Measurements from ENCODE around the gene GNG7. TPM values are rescaled to one million over a fixed set of nuclear protein-coding genes. Genes with fewer than 3 reads are reported as not detected.
"Not testable (repeated sequence)": the region's sequence is repeated elsewhere in the genome, so short reads cannot be mapped to it uniquely, and the experiment has no call there.

The GNG7 gene
- total RNA-seq, 1 donor from 2014 or later = not detected

DNA sequence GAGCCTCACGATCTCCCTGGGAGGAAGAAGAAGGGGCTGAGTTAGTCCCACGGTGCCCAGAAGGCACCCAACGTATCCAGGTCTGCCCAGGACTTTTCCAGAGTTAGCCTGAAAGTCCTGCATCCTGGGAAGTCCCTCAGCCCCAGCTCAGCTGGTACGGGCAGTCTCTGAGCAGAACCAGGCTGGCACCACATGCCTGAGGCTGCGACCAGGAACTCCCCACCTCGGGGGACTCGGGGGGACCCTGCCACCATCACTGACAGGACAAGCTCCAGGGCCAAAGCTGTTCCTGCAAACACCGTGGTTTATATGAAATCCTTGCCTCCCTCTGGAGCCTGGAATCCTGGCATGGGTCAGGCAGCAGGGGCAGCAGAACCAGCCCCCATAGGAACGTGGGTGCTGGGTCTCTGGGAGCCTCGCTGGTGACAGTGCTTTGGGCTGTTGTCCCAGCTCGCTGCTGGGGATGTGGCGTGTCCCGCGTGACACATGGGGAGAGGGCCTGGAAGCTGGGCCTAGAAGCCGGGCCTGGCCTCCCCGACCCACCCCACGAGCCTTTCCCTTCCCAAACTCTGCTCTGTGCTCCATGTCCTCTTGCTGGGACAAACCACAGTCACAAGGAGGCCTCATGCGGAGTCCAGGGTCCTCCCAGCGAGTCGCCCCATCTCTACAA lies 55.5 kb downstream of the GNG7 start:
- DNase-seq (ENCODE audit: low read depth) = no peak

DNA sequence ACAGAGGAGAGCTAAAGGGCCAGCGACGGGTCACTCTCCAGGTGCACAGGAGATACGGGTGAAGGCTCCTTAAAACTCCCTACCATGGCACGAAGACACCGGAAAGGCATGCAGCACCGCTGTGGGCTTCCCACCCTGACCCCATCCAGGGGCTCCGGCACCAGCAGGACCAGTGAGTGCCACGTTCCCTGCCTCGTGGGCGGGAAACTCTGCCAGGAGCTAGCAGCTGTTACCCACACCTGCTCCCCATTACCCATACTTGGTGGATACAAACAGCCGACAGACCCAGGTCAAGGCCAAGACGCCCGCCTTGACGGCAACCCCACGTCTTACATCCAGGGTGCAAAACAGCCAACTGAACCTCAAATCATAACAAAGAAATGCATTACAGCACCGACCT lies 56.7 kb downstream of the GNG7 start:
- DNase-seq (ENCODE audit: low read depth) = peak; percentile 65

DNA sequence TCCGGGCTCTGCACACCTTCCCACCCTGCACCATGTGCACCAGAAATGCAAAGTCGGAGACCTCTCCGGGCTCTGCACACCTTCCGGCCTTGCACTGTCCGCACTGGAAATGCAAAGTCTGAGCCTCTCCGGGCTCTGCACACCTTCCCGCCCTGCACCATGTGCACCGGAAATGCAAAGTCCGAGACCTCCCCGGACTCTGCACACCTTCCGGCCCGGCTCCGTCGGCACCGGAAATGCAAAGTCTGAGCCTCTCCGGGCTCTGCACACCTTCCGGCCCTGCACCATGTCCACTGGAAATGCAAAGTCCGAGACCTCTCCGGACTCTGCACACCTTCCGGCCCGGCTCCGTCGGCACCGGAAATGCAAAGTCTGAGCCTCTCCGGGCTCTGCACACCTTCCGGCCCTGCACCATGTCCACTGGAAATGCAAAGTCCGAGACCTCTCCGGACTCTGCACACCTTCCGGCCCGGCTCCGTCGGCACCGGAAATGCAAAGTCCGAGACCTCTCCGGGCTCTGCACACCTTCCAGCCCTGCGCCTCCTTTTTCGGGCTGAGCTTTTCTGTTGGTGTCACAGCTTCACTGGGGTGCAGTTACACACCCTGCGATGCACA lies 59.3 kb downstream of the GNG7 start:
- not testable (repeated sequence) for DNase-seq (ENCODE audit: low read depth)

DNA sequence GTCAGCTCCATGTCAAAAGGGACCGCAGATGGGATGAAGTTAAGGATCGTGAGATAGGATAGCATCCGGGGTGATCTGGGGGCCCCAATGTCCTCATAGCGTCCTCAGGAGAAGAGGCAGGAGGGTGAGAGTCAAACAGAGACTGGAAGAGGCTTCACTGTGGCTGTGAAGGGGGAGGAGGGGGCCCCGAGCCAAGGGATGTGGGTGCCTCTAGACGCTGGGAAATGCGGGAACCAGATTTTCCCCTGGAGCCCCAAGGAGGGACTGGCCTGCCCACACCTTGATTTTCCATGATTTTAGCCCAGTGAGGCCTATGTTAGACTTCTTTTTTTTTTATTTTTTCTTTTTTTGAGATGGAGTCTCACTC lies 61.2 kb downstream of the GNG7 start:
- no peak for DNase-seq (ENCODE audit: low read depth)

DNA sequence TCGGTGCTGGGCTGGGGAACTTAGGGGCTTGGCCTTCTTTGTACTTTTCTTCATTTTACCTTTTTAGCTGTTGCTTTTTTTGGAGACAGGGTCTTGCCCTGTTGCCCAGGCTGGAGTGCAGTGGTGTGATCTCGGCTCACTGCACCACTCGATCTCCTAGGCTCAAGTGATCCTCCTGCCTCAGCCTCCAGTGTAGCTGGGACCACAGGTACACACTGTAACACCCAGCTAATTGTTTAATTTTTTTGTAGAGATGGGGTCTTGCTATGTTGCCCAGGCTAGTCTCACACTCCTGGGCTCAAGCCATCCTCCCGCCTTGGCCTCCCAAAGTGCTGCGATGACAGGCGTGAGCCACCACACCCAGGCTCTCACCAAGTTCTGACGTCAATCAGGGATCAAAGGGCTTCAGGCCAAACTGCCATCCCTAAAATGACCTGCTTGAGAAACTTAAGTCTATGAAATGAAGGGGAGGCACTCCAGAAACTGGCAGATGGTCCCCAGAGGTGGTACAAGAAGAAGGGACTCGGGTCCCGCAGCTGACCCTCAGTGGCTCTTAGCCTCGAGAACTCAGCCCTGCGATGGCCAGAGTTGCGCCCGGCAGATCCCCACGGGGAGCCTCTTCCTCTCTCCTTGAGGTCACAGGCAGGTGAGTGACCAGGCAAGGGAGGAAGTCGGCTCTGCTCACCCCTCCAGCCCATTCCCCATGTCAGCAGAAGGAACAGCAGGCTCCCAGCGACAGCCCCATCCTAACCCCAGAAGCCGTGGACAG lies 61.7 kb downstream of the GNG7 start:
- no peak for DNase-seq (ENCODE audit: low read depth)

DNA sequence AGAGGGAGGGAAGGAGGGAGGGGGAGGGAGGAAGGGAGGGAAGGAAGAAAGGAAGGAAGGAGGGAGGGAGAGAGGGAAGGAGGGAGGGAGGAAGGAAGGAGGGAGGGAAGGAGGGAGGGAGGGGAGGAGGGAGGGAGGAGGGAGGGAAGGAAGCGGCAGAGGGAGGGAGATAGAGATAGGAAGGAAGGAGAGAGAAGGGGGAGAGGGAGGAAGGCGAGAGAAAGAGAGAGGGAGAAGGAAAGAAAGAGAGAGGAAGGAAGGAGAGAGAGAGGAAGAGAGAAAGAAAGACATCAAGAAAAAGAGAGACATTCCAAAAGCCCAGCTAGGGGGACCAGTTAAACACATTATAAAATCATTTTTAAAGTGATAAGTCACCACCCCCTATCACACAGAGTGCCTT lies 62.5 kb downstream of the GNG7 start:
- no peak for DNase-seq (ENCODE audit: low read depth)

DNA sequence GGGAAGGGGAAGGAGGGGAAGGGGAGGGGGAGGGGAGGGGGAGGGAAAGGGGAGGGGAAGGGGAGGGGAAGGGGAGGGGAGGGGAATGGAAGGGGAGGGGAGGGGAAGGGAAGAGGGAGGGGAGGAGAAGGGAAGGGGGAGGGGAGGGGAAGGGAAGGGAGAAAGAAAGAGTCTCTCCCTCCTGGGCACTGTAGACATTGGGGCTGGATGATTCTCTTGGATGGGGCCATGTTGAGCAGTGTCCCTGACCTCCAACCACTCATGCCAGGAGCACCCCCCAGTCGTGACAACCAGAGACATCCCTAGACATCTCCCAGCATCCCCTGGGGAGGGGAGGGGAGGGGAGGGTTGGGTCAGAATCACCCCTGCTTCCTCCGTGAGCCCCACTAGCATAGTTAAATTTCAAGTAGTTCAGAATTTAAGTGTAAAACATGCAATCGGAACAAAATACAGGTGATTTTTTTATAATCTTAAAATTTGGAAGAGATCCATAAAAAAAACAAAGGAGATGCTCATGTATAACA lies 64.0 kb downstream of the GNG7 start:
- no peak for DNase-seq (ENCODE audit: low read depth)

DNA sequence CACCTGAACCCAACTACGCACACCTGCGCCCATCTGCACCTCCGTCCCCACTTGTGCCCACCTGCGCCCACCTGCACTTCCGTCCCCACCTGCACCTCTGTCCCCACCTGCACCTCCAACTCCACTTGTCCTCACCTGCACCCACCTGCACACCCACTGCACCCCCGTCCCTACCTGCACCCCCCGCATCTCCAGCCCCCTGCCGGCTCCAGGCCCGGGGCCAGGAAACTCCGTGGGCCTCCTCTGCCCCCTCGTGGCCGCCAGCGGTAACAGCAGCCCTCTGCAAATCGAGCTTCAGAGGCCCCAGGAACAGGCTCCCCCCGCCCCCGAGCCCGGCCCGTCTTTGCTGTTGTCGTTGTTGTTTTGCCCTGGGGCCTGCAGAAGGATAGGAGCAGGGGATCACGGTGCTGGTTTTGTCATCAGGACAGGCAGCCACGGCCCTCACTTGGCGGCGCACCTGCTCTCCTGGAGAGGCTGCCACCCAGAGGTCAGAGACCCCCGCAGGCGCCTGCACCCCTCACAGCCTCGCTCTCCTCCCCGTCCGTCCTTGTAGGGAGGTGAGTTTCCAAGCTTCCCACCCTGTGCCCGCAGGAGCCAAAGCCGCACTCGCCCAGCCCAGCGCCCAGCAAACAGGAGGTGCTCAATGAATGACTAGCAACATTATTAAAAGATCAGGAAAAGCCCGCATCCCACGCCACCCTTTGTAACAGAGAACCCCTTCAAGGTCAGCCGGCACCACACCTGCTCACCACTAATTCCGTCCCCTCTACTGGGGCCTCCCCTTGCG lies 65.4 kb downstream of the GNG7 start:
- DNase-seq (ENCODE audit: low read depth) = peak; percentile 42

DNA sequence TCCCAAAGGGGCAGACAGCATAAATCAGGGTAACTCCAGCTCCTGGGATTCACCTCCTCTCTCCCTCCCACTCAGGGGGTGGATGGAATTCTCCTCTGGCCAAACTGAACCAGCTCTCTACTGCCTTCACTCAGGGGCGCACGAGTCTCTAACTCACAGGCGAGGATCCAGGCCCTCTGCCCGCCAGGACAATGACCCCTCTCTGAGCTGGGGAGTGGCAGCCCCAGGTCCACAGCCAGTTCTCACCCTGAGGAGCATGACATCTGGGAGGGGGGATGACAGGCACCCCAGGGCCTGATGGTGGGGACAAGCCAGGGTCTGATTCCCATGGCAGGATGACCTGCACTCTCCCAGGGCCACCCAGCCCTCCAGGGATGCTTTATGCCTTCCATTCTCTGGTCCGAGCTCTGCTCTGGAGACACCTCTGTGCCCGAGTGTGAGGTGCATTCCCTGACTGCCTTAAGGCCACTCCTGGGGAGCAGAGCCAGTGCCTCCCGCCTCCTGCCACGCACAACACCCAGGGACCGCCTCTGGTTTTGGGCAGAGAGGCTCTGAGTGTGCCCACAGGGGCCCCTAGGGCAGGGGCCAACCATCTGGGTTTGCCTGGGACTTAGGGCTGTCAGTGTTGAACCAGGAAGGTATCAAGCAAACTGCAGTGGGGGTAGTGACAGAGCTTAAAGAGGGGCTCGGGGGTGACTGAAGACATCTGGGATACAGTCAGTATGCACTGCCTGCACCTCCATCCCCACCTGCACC lies 66.2 kb downstream of the GNG7 start:
- no peak for DNase-seq (ENCODE audit: low read depth)

DNA sequence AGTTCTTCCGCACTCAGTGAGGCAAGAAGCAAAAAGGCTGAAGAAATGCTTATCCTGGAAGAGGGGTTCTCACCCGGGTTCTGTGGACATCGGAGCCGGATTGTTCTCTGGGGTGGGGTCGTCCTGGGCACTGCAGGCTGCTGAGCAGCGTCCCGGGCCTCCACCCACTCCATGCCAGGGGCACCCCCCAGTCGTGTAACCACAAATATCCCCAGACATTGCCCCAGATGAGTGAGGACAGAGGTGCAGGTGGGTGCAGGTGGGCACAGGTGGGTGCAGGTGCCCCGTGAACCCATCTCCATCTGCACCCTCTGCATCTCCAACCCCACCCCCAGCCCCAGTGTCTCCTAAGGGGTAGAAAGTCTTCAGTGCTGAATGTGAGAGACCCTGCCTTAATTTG lies 67.5 kb downstream of the GNG7 start:
- no peak for DNase-seq (ENCODE audit: low read depth)

DNA sequence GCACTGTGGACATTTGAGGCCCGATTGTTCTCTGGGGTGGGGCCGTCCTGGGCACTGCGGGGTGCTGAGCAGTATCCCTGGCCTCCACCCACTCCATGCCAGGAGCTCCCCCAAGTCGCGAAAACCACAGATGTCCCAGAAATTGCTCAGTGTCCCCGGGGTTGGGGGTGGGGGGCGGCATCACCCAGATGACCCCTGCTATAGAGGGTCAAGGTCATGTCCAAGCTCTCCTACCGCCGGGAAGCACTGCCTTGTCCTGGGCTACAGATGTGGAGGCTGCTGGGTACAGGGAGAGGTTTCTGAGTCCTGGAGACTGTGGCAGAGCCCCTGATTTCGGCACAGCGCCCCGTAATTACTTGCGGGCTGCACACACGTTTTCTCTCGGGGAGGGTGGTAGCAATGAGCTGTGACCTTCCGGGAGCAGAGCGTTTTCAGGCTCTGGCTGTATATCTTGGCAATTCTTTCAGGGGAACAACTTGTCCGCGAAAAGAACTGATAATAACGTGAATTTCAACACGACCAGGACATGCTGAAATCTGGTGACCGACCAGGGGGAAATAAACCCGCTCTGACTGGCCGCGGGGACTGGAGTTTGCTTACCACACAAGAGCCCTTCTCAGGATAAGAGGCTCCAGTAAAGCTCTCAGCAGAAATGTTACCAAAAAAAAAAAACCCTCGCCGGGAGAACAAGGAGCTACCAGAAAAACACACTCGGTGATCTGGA lies 68.1 kb downstream of the GNG7 start:
- DNase-seq (ENCODE audit: low read depth) = no peak

DNA sequence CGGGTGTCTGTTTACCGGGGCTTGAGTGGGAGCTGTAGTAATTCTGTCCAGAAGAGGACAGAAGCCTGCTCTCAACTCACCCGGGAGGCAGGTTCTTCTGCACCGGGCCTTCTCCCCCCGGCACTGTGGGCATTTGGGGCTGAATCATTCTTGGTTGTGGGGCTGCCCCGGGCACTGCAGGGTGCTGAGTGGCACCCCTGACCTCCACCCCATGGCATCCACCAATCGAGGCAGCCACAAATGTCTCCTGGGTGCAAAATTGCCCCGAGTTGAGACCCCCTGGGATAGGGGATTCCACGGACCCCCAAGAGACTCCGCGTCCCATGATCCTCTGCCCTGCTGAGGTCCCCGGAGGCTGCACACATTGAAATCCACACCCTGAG lies 68.8 kb downstream of the GNG7 start:
- no peak for DNase-seq (ENCODE audit: low read depth)

DNA sequence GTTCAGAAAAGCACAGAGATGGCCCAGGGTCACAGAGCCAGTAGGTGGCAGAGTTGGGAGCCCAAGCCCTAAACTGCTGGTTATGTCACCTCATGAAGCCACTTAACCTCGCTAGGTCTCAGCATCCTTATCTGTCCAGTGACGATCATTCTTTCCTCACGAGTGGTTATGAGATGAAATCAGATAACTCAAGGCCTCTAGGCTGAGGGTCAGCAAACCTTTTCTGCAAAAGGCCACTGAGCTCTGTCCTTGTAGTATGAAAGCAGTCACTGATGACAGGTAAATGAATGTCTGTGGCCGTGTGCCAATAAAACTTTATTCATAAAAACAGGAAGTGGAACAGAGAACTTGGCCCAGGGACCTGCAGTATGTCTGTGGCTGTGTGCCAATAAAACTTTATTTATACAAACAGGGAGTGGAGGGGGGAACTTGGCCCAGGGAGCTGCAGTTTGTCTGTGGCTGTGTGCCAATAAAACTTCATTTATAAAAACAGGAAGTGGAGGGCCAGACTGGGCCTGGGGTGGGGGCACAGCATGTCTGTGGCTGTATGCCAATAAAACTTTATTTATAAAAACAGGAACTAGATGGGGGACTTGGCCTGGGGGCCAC lies 71.2 kb downstream of the GNG7 start:
- no peak for DNase-seq (ENCODE audit: low read depth)

DNA sequence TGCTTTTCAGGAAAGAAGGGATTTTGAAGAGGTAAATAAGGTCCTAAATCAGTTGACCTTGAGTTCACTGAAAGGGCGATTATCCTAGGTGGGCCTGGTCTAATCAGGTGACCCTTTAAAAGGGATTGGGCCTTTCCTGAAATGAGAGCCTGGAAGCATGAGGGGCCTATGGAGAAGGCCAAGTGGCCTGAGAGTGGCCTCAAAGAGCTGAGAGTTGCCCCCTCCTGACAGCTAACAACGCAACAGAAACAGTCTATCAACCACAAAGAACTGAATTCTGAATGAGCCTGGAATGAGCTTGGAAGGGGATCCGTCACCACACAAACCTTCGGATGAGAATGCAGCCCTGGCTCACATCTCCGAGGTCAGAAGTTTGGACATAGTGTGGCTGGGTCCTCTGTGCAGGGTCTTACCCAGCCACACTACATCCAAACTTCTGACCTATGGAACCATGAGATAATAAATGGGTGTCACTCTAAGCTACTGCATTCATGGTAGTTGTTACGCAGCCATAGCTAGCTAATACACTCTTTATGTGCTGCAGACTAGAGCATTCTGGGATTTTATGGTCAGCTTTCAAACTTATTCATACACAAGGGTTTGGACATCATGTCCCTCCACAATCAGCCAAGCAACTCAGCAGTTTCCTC lies 72.0 kb downstream of the GNG7 start:
- no peak for DNase-seq (ENCODE audit: low read depth)

DNA sequence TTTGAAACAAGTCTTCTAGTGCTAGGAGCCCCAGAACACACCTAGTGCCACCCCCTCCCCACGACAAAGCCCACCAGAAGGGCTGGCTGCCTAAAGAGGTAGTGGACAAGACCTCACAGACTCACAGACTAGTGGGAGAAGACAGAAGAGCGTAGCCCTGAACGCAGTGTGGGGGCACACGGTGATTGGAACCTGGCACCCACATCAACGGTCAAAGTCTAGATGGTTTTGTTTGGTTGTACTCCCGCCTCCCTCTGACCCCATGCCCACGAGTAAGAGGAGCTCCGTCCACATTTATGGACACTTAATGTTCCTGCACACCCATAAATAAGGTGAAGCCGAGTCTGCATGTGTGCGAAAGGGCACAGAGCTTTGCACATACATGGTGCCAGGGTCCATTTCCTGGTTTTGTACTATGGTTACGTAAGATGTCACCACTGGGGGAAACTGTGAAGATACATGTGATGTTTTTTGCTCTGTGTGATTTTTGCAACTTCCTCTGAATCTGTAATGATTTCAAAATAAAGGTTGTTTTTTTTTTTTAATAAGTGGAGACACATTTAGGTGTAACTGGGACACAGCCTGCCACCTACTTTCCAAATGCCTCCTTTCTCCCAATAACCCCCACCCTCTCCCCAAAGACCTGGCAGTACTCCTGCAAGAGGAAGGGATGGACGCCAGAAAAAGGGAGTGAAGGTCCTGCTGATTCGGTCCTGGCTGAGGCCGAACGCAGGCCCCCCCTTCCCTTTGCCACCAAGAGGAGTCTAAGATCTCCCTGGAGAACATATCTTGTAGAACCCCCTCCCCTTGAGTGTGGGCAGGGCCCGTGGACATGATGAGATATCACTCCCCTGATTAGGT lies 72.8 kb downstream of the GNG7 start:
- DNase-seq (ENCODE audit: low read depth) = no peak

DNA sequence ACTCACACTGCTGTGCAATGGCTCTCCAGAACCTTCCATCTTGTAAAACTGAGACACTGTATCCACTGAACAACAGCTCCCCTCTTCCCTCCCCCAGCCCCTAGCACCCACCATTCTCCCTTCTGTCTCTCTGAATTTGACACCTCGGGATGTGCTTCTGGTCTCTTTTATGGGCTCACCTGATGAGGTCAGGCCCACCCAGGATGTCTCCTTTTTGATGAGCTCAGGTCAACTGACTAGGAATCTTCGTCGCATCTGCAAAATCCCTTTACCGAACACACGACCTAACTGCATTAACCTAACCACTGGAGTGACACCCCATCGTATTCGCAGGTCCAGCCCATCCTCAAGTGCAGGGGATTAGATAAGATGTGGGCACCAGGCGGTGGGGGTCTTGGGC lies 73.9 kb downstream of the GNG7 start:
- no peak for DNase-seq (ENCODE audit: low read depth)

DNA sequence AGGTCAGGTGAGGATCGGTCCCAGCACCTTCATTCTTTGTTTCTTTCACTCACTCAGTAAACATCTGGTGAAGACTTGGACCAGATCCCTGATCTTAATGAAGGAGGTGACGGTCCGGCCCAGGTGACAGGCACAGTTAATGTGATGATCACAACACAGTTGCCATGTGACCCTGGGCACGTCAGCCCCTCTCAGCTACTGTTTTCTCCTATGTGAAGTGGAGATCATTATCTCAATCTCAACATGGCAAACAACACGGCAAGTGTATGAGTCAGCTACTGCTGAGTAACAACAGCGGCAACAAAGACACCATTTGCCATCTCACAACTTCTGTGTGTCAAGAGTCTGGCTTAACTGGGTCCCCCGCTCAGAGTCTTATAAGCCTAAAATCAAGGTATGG lies 74.6 kb downstream of the GNG7 start:
- DNase-seq (ENCODE audit: low read depth) = no peak

DNA sequence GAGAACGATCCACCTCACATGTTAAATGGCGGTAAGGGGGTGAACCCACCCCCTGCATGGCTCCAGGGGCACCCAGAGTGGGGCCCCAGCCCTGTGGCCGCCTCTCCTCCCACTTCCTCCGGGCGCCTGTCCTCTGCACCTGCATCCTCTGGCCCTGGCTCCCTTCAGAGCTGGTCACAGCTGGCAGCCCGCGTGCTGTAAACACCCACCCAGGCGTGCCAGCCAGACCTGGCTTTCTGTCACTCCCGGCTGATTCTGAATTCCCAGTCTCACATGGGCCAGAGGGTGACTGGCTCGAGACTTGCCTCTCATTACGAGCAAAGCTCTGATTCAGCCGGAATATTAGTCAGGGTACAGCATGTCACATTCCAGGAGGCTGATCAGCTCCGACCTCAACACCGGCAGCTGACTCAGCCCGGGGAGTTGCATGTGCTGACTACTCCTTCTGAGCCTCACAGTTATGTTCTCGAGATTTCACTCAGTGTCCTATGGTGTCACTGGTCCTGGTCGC lies 75.1 kb downstream of the GNG7 start:
- peak; percentile 95 for DNase-seq (ENCODE audit: low read depth)

Measured in myocyte (in vitro differentiated cells).